GM18951 (cell line): ENCODE data around the gene TP63.

ENCODE experiments used
- POLR2A ChIP-seq: IDR thresholded peaks from 4 replicates; pipeline ENCODE4 v1.6.1; 2011; ENCODE audit warnings: mild to moderate bottlenecking; ENCODE audit not compliant: insufficient read length, insufficient read depth; ENCODE audit errors: extremely low read depth
- in situ Hi-C: fragments of 300-500 bp; cut with MboI; formaldehyde crosslinking; loops from one replicate; pipeline ENCODE4 v1.12.0; 2022; ENCODE audit warnings: low sequenced_read_pairs, mixed read lengths, inconsistent platforms; ENCODE audit not compliant: unreplicated experiment

TP63 gene

DNA sequence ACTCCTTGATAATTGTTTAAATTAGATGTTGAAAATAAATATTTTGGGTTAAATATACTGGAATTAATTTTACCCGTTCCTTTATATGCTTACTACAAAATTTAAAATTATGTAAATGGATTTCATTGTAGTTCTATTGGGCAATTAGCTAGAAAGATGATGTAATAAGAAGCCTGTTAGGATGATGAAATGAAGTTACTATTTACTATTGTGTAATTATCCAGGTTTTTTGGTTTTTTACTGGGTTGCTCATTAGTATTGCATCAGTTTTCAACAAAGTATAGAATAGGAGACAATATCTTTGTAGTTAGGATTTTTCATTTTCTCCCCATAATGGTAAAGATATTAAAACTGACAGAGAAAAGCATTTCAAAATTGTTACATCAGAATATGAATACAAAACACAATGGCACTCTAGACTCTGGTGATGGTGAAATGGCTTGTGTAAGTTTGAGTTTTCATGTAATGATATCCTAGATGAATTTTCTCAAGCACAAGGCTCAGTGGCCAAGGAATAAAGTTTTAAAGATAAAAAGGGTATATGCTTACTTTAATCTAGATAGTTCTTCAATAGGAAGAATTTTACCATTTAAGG is 267.5 kb downstream of the TP63 start:
- TF ChIP-seq POLR2A, result no peak
- in situ Hi-C loops, result no loop called here

DNA sequence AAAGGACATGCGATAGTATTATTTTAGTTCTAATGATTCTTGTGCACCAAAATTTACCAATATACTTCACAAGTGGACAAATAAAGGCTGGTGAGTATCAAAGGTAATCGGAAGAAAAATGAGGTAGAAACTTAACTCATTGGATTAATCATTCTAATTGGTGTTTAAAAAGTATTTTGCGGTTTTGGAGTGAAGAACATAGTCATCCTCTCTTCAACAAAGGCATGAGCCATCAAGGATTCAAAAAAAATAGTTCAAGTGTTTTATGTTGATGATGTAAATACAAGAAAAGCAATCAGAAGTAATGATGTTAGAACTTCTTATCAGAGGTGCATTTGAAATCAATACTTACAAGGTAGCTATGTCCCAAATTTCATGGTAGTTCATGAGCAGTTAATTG is 268.0 kb downstream of the TP63 start:
- no peak for TF ChIP-seq POLR2A
- in situ Hi-C loops, result no loop called here

DNA sequence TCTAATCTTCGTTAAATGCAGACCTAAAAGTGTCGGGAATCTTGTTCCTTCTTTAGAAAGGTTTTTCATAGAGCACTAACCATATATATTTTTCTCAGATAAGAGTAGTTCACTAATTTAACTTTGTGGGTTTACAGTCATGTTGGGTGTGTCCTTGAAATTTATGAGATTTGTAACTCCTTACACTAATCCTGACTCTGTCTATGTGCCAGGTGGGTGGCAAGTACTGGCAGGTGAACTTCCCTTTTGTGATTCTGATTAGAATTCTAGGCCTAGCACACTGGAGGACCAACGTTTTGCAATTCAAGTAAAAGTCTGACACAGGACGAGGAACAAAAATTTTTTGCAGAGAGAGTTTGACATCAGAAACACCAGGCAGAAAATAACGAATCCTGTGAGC is 269.4 kb downstream of the TP63 start:
- no peak for TF ChIP-seq POLR2A
- in situ Hi-C loops, result no loop called here

DNA sequence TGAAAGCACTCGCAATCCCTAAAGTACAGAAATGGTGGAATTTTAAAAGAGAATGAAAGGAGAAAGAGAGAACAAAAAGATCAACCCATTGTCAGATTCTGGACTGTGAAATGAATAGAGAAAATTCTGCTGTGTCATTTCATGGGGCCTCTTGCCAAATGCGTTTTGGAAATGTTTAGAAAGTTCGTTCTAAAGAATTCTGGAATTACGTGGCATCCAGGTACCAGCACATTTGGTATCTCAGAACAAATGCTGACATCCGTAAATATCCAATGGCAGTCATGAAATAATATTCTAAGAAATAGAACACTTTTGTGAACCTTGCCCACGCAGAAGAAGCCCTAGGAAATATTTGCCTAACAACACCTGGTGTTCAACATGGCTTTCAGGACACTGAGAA is 270.3 kb downstream of the TP63 start:
- in situ Hi-C loops, result no loop called here

DNA sequence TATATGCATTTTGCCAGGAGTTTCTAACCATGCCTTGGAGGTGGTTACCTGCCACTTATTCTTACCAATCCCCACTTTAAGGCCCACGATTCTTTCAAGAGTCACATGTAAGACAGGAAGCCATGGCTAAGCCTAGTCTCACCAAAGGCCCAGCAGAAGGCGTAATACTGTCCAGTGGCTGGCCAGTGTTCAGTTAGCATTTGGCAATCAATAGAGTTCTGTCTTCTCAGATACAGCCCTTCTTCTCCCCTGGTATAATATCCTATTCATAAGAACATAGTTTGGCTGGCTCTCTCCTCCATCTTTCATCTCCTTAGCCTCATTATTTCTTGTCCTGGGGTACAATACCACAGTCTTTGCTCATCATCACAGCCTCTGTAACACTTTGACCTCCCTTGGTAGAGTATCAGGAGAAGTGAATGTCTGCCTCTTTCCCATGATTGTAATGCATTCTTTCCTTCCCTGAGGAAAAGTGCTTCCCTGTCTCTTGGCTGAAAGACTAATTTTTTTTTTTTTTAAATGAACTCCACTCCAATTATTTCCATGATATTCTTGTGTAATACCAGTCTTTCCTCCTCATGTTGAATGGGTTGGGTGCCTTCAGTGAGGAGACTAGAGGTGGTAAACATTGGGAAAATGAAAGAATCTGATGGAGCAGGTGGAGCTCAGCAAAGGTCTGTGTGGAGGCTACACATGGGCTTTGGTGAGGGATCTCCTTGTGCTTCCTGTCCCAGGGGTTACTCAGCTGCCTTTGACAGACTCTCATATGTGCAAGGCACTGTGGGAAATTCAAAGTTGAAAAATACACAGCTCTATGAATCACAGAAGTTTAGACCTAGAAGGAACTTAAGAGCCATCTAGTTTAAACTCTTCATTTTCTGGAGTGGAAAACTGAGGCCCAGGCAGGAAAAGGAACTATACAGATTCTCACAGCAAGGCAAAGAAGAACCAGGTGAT is 271.3 kb downstream of the TP63 start:
- no peak for TF ChIP-seq POLR2A
- in situ Hi-C loops, result no loop called here

More for the DNA sequence above, 270.3 kb downstream of the TP63 start:
- no peak for TF ChIP-seq POLR2A

DNA sequence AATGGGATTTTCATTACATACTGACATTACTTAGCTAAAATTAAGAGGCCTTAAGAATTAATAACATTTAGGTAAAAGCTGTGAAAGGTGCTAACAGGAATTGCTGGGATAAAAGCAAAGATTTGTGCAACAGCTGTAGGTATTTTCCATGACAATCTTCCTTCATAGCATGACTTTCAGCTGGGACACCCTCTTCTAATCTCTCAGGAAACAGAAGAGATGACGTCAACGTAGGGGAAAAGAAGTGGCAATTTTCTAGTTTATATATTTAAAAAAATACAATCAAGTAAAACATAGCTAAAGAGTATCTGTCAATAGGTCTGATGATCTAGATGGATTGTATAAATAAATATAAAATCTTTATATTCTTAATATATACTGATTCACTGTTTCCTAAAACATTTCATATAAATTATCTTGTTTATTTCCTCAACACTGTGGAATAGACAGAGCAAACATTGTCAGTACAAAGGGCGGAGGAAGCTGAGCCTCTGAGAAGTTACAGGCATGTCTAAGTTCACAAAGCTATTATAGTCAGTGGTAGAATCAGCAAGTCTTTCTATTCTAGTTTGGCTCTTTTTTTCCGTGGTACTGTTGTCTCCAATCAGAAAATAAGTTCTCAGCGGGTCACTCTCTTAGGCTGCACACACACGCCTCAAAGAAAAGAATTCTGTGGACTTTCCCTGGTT is 272.5 kb downstream of the TP63 start:
- no peak for TF ChIP-seq POLR2A
- in situ Hi-C loops, result no loop called here

DNA sequence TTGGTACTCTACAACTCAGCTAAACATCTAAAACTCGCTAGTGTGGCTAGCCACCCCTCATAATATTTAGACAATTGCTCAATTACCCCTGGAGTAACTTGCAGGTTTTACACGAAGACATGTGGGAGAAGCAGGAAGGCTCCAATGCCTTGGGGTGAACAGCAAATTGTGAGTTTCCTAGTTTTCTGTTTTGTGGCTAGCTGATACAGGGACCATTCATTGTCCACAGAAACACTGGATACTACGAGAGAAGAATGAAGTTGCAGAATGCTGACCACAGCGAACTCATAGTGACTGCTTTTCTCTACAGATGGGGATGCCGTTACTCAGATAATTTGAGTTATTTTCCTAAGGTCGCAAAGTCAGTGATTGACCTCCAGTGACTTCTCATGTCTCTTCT is 276.6 kb downstream of the TP63 start:
- in situ Hi-C loops, result no loop called here
- TF ChIP-seq POLR2A, result no peak

DNA sequence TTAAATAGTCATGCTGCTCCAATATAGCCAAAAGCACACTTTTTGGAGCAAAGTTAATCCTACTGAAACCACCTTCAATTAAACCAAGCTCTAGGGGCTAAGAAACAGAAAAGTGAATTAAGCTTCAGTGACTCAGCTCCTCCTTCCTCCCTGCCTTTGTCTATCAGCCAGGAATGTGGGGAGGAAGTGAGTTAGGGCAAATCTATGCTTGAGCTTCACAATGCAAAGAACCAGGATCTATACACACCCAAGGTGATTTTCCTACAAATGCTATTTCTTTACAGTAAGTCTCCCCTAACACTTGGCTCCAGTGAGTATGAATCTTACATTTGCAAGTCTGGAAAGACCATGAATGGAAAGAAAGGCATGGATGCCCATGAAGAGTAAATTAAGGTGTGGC is 277.5 kb downstream of the TP63 start:
- in situ Hi-C loops, result no loop called here
- no peak for TF ChIP-seq POLR2A

DNA sequence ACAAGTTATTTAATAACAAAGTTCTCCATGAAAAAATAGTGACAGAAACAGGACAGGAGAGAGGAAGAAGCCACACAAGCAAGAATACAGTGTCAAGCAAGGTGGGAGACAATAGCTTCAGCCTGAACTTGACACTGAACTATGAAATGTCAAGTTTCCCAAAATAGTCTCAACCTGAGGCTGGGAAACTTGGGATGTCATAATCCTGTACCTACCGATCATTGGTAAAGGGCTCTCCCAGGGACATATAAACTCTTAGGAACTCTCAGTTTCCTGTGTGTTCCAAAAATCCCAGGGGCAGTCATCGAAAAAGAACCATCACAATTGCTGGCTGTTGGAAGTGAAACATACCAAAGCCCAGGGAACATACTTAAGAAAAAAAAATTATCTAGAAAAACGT is 277.9 kb downstream of the TP63 start:
- in situ Hi-C loops, result no loop called here
- TF ChIP-seq POLR2A, result no peak

DNA sequence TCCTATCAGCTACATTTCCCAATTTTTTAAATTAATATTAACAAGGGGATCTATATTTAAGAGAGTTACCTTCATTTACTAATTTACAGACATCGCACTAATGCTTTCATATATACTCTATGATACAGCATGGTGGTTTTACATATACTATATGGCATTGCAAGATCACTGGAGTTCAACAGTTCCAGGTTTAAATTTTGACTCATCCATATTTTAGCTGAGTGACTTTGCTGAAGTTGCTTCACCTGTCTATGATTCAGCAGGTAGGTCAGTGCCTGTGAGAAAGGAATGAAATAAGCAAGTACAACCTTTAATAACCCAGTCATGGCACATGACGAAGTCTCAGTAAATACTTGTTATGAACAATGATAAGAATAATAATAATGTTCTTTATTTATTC is 278.4 kb downstream of the TP63 start:
- in situ Hi-C loops, result no loop called here
- TF ChIP-seq POLR2A, result no peak

DNA sequence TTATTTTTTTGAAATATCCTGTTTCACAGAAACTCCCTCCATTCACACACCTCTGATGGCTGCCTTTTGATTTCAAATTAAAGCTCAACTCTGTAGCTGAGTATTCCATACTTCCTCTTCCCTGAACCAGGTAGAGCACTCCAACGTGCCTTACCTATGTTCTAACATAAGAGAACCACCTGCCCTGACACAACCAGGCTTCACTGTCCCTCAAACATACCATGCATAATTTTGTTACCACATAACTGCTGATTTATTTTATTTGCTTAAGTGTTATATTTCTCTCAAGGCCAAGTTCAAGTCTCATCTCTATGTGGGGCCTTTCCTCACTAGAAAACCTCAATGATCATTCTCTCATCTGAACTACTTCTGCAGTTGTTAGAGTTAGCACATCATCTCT is 279.8 kb downstream of the TP63 start:
- in situ Hi-C loops, result no loop called here
- TF ChIP-seq POLR2A, result no peak

DNA sequence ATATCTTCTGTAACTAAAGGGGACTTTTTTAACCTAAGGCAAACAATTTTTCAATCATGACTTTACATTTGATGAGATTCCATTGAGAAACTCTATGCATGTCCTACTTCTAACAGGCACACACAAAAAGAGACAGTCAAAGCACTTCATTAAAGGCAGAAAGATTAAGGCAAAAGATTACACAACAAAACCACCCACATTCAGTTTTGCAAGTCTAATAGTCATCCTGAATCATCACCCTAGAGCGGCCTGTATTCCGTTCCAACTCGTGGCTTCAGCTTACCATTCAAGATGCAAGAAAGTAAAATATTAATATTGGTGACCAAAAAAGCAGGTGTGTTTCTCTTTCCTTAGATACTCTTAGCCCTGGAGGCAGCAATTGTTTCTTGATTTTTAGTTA is 283.6 kb downstream of the TP63 start:
- no peak for TF ChIP-seq POLR2A
- in situ Hi-C loops, result no loop called here

DNA sequence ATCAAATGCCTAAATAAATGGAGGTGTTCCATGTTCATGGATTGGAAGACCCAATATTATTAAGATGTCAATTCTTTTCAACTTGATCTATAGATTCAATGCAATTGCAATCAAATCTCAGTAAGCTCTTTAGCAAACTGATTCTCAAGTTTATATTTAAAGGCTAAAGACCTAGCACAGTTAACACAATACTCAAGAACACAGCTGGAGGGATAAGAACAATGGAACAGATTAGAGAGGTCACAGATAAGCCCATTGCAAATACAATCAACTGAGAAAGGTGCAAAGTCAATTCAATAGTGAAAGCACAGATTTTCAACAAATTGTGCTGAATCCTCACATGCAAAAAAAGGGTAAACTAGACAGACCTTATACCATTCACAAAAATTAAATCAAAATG is 290.6 kb downstream of the TP63 start:
- TF ChIP-seq POLR2A, result no peak
- in situ Hi-C loops, result no loop called here
